Measurements from ENCODE around the gene ASTN1.
A peak's percentile ranks its signal among the peaks of the same experiment; 100 is the strongest.

The ASTN1 gene

DNA sequence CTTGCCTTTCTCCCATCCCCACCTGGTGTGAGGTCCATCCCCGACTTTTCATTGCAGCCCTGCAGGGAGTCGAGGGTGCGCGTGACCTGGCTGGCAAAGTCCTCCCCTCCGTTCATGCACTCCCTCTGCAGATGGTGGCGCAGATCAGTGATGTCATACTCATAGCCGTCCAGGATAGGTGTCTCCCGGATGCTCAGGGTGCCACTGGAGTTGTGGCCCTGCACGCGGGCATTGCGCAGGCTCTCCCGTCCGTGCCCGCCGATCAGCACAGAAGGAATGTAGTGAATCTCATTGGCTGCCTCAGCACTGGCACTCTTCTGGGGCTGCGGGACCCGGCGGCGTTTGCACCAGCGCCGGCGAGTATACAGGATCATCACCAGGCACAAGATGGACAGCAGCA is 132.1 kb downstream of the ASTN1 start:
- no peak for DNase-seq

DNA sequence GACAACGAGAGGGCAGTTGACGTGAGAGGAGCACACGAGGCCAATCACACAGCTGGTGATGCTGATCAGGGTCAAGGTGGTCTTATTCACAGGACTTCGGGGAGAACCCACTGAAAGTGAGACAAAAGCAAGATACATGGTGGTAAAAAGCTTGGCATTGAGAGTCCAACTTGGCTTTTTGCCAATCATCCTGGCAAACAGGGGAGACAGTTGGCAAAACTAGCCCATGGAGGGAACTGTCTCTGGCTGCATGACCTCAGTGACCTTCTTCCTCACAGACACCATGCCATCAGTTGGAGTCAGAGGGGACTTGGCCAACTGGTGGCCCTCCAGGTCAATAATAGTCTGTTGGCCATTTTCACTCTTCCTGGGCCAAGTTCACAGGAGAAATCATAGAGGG is 139.9 kb downstream of the ASTN1 start:
- DNase-seq, result no peak

DNA sequence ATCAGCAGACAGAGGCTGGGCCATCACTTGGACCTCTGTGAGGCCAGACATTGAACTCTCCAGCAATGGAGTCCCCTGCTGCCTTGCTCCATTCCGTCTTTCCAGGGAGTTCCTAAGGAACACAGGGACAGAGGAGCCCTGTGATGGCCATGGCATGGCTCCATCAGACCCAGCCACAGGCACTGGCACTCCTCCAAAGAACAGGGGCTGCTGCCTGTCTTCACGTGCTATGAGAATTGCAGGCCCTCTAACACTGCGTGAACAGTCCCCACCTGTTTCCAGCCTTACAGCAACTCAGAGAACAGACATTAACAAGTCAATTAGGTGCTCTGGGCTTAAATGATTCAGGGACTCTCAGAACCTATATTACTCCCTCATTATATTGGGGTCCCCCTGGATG is 140.8 kb downstream of the ASTN1 start:
- no peak for DNase-seq

DNA sequence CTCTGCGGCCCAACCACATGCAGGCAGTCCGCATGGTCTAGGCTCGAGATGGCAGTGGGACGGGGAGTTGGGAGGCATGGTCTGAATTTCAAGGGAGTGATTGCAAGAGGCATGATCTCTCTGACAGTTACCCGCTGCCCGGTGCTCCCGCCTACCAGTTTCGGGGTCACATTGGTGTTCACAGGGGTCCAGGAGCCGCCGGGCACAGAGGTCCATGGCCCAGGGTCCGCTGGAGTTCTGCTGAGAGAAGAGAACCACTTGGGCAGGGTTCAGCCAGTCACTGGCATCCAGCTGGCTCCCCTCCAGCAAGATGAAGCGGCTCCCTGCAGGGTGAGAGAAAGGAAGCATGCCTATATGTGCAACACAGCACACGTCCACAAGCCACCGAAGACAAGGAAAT is 141.3 kb downstream of the ASTN1 start:
- DNase-seq, result no peak

DNA sequence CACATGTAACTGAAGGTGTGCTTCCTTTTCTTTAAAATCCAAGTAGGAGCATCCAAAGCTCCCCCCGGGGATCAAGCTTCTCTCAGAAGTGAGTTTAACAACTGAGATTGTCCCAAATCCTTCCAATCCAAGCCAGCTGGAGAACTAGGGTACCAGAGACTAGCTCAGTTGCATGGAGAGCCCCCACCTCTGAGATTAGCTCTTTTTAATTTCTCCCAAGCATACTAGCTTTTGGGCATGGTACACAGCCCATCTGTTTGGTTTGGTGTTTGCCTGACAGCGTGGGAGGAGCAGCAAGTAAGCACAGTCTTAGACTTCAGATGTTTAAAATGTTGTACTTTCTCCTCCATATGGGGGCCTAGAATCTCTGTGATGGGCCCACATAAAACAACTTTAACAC is 142.8 kb downstream of the ASTN1 start:
- no peak for DNase-seq

DNA sequence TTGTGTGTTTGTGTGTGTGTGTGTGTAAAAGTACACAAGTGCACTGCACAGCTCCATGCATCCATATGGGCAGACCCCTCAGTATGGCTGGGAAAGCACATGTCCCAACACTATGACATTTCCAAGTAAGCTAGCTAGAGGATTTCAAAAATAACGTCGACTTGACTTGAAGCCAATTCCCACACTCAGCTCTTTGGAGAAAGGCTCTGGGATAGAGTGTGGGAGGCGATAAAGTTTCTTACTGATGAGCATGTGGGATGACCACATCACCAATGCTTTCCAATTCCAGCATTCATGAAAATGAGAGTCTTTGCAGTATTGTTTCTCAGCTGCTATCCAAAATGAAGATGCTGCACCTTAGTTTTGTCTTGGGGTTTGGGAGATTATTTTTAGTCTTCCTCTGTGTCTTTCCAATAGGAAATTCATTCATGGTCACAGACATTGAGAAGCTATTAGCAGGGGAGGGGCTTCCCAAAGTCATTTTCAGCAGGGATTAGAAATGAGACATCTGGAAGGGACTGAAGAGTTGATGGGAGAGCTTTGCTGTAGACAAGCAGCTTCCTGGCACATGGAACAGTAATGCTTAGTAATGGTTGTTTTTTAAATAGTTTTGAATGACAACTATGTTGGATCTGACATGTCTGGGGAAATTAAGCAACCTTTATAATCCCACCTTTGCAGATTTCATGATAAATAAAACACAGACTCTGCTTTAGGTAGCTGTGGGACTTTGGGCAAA is 143.5 kb downstream of the ASTN1 start:
- DNase-seq, result peak; percentile 6

DNA sequence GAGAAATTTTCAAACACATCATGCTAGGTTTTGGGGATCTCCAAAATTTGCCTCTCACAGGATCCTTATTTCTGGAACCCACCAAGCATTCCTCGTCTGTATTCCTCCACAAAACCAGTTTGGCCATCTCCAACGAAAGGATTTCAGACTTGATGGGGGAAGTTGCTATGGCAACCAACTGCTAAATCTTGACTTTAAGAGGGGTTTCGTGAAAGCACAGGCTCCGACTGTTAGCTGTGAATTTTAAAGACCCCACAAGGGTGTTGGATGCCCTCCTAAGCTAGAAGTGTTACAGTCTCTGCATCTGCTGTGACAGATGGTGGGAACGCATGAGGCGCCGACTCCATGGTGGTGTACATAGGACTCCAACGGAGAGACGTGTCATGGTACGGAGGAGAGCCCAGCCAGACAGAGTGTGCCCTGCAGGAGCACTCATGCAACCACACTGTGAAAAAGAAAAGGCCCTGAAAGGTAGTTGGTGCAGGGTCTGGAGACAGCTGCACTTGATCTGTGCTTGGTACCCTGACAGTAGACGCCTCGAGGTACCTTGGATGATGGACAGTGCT is 147.1 kb downstream of the ASTN1 start:
- DNase-seq, result no peak

DNA sequence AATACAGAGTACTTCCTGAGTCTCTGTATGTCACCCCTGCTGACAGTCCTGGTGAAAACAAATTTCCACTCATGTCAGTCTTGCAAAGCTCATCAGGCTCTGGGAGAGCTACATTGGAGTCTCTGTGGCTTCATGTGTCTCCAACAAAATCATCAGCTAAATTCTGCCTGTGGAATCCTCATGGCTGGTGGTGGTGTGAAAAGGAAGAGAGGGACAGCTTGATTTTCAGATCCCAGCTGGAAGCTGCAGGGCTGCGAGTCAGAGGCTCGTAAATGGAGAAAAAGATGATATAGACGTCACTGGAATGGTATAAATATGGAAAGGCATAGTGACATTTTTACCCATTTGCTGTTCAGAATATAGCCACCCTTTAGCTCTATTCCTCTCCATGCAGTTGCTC is 150.2 kb downstream of the ASTN1 start:
- no peak for DNase-seq

DNA sequence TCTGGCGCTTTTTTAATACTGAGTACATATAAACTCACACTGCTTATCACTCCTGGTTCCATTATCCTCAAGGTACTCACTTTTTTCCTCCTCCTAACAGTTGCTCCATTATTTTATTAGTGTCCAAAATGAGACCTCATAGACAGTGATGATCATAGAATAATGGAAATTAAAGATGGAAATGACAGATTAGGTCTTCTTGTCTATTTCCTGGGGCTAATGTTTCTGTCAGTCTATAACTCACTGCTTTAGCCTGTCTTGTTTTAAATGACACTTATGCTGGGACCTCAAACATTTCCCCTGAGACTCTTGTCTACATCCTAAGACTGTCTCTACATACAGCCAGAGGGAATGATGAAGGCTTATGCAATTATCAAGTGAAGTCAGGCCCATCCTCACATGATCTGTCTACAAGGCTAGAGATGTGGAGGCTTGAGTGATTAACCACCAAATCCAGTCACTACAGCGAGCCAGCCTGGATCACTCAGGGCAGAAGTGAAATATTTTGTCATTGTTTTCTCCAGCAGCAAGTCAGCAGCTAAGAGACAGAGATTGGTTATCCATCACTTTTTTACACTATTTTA is 152.1 kb downstream of the ASTN1 start:
- DNase-seq, result no peak

DNA sequence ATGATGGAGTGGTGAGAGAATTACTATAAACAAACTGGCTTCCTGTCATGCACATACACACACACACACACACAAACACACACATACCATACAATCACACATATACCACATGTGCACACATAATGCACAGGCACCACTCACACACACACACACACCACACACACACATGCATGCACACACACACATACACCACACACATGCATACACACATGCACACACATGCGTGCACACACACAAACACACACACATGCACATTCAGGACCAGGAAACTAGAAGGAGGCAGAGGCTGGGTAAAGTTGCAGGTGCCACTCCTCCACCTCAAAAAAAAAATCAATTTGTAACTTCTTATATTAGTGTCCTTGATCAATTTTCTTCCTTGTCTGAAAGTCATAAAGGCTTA is 153.0 kb downstream of the ASTN1 start:
- no peak for DNase-seq

DNA sequence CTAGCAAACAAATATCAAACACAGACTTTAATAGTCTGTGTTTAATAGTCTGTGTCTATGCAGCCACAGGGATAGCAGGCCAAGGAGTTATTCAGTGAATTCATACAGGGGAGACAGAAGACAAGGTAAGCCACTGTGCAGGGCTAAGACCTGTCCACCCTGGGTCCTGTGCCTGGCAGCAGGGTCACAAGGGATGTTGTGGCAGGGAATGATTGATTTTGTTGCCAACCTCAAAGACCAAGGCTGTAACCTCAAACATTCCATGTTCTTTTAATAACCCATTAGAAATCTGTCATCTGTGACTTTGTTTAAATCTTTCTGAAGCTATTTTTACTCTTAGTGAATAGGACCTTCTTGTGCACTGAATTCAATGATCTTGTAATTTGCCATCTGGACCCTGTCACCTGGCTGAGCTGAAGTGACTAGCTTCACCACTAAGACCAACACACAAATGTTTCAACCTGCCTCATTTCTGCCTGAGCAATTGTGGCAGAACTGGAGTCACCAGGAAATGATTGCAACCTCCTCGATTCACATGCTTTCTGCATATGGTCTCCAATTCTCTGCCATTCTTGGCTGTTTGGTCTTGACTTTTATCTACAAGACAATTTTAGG is 154.2 kb downstream of the ASTN1 start:
- DNase-seq, result no peak

DNA sequence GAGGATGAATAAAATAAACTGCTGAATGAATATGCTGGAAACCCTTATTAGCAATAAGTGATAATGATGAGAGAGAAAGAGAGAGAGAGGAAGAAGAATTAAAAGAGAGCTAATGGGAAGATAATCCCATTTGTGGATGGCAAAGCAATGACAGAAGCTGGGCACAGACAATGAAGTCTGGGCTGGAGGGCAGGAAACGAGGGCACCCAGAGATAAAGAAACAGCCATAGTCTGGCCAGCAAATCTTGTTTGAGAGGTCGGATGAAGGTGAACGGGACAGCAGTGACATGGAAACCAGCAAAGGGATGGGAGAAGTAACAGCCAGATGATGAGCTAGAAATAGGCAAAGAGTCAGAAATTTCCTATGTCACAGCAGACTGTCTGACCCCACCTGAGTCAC is 155.9 kb downstream of the ASTN1 start:
- no peak for DNase-seq

DNA sequence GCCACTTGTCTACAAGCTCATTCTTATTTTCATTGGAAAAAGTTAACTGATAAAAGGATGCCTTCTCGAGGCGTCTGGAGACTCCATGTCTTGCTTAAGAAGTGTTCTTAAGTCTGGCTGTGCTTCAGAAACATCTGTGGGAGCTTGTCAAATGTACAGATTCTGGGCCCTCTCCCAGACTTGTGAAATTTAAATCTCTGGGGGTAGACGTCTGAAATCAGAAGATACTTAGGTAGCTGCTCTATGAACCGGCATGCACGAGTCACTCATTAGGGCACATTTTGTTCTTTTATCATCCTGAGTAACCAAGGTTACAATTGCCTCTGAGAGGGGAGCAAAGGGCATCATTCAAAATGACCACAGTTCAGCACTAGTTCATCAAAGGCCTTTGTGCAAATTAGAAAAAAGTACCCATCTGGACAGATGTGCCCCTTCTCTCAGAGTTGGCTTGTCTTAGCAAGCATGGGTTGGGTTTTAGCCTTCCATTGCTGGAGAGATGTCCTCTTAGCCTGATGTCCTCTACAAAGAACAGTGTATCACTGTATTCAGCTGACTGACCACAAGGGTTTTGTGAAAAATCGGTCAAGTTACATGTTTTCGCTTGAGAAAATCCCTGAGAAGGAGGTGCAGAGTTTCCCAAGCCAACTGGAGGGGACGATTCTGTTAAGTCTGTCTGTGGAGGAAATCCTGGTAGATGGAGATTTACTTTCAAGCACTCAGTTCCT is 156.9 kb downstream of the ASTN1 start:
- peak; percentile 6 for DNase-seq

DNA sequence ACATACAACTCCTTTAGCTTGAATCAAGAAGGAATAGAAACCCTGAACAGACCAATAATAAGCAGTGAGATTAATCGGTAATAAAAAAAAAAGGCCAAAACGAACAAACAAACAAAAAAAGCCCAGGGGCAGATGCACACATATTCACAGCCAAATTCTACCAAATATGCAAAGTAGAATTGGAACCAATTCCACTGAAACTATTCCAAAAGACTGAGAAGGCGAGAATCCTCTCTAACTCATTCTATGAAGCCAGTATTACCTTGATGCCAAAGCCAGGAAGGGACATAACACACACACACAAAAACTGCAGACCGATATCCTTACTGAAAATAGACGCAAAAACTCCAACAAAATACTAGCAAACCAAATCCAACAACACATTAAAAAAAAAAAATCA is 161.6 kb downstream of the ASTN1 start:
- DNase-seq, result no peak

DNA sequence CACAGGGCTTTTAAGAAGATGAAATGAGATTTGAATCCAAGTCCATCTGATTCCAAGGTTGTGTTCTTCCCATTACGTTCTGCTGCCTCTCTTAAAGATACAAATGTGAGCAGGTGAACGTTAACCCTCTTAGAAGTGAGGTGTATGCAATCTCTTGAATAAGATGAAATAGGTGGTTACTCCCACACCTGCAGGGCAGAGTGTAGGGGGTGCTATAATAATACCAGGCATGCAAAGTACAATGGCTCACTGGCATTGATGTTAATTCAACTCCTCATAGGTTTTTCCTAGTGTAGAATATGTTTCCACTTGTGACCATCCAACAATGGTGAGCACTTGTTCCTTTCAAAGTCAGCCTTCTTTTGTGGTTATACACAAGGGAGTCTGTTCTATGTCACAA is 163.0 kb downstream of the ASTN1 start:
- no peak for DNase-seq

DNA sequence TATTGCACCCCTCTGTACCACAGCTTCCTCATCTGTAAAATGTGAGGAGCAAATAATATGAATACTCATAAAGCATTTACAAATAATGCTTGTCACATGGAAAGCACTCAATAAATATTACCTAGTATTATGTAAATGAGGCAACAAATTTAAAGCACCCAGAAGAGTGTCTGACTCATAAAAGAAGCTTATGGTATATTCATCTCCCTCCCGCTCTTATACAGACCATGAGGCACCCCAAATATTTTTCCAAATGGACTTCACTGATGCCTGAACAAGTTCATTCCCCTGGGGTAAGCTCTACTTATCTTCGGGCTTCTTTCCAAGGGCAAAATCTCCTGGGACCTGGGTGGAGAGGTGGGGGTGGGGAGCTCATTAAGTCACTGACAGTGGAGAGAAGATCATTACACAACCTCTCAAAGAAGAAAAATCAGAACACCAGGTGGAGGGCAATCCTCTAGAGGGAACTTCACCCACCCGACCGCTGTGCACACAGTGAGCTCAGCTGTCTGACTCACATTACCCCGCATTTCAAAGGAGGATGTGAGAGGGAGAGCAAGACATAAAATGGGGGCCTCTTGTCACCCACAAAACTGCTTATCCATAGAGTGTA is 166.2 kb downstream of the ASTN1 start:
- no peak for DNase-seq

DNA sequence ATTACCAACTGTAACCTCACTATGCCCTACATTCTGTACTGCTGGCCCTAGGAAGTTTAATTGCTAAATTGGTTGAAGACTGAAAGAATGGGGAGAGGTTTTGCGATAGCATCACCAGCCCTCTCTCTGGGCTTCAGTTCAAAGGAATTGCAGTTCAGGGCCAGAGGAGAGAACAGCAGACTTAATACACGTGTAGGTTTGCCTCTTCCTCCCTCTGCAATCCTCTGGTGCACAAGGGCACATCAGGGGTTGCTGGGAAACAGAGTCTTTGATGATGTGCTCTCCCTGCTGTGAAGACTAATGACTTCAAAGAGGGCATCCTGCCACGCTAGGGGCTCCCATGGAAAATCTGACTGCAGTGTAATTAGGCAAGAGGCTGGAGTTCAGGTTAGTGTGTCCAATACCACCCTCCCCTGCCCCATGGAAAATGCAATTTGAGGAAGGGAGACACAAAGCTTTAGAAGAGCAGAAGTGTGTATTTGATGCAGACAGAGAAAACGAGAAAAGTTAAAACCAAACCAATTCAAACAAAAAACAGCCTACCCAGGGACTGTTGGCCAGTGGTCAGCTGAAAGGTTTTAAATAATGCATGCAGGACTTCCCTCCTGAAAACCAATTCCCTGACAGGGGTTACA is 167.9 kb downstream of the ASTN1 start:
- peak; percentile 11 for DNase-seq

DNA sequence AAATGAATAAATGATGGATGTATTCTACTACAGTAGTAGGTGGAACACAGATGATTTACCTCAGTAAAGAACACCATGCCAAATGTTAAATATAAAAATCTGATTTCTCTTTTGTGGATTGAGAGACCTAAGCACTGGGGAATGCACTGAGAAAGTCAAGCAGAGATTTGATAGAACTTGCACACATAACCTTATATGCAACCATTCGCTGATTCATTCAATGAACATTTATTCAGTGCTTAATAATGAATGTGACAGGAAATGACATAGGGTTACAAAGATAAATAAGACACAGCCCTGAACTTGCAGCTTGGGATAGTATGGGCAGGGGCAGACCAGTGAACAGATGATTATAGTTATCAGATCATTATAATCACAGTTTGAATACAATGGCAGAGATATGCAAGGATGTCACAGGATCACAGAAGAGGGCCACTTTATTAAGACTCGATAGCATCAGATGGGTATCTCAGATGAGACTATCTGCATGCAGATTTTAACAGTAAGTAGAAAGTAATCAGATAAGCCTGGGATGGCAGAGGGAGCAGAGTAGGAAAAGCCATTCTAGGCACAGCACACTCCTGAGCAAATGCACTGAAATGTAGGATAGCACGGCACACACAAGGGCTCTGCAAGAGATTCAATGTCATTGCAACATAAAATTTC is 169.4 kb downstream of the ASTN1 start:
- DNase-seq, result peak; percentile 35

DNA sequence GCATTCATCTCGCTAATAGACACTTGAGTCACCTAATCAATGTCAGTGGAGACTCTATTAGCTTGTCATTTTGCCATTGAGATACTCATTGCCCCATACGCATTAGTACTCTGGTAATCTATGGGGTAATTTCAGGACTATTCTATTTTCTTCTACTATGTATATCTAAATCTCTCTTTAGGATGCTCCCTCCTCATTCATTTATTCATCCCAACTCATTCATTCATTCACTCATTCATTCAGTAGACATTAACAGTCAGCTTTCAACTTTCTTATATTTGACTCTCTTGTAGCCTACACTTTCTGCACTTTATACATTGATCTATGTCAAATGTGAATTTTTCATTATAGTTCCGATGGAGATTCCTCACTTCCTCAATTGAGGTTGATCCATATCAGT is 170.9 kb downstream of the ASTN1 start:
- no peak for DNase-seq

DNA sequence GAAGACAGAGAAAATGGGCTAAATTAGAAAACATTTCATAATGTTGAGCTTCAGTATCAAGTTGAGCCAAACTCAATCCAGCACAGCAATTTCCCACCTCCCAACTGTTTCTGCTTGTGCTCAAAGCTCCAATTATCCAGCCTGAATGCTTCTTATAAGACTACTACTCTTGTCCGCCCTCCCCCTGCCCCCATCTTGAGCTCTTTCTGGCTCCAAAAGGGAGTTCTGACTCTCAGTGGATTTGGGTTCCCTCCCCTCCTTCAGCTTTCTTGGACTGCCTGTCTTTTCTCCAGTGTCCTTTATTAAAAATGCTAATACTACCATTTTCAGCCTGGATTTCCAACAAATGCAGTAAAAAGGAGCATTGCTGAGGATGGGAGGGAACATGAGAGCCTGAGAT is 174.8 kb downstream of the ASTN1 start:
- DNase-seq, result no peak

DNA sequence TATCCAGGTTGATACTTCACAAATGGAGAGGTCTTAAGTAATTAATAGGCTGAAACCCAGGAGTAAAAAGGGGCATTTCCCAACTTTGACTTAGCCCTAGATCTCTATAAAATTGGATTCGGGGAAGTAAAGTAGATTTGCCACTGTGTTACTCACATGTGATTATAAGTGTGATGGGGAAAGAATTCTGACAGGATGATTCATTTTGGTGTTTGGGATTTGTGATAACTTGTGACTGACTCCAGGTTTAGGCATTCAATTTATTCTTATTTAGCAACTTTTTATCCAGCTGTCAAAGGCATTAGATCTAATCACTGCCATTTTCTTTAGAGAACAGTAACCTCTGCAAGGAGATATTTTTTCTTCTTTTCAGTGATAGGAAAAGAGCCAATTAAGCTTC is 175.5 kb downstream of the ASTN1 start:
- peak; percentile 70 for DNase-seq

DNA sequence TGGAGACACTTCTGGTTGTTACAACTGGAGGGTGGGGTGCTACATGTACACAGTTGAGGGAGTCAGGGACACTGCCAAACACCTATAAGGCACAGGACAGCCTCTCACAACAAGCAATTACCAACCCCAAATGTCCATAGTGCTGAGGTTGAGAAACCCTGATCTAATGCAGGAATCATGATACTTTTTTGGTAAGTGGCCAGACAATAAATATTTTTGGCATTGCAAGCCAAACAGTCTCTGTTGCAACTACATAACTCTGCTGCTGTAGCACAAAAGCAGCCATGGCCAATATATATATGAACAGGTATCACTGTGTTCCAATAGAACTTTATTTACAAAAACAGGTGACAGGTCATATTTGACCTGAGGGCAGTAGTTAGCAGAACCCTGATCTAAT is 177.5 kb downstream of the ASTN1 start:
- peak; percentile 70 for DNase-seq

Measured in fibroblast of skin of abdomen (primary cell).